GM18867 (cell line): ENCODE results near the gene GEMIN4.

Source experiments
- ATAC-seq: cut with Tn5 transposase; IDR thresholded peaks from one replicate; pipeline ENCODE4 v1.9.1; 2021; ENCODE audit warnings: mild to moderate bottlenecking, moderate library complexity; ENCODE audit not compliant: unreplicated experiment

Gene GEMIN4

GRCh38 chr17:744937-745336, 7.1 kb downstream of the GEMIN4 start:
- no peak for ATAC-seq

GRCh38 chr17:743139-743538, 8.9 kb downstream of the GEMIN4 start:
- ATAC-seq, result no peak

GRCh38 chr17:742147-742793, 9.8 kb downstream of the GEMIN4 start:
- no peak for ATAC-seq

GRCh38 chr17:740240-741017, 11.6 kb downstream of the GEMIN4 start:
- ATAC-seq, result peak; percentile 76

- no peak for ATAC-seq
These were observed 14.4 kb downstream of the GEMIN4 start for GRCh38 chr17:737561-738113.

- no peak for ATAC-seq
These were observed 18.3 kb downstream of the GEMIN4 start for GRCh38 chr17:733743-734142.

- ATAC-seq, result peak; percentile 32
These were observed 19.0 kb downstream of the GEMIN4 start for GRCh38 chr17:732902-733720.

GRCh38 chr17:732067-732901, 19.8 kb downstream of the GEMIN4 start, which contains the start of gene TLCD3A:
TSS of gene TLCD3A (plus strand) at chr17:732596. CDS start at chr17:732648, 52 bp downstream.
- peak; percentile 57 for ATAC-seq

- ATAC-seq, result no peak
These were observed 20.4 kb downstream of the GEMIN4 start for GRCh38 chr17:731644-732066.

- ATAC-seq, result no peak
These were observed 23.2 kb downstream of the GEMIN4 start for GRCh38 chr17:728911-729310.

- no peak for ATAC-seq
These were observed 25.7 kb downstream of the GEMIN4 start for GRCh38 chr17:726271-726919.

- ATAC-seq, result no peak
These were observed 26.3 kb downstream of the GEMIN4 start for GRCh38 chr17:725746-726145.

GRCh38 chr17:725084-725483, 27.0 kb downstream of the GEMIN4 start:
- ATAC-seq, result no peak

GRCh38 chr17:721540-721937, 30.5 kb downstream of the GEMIN4 start:
- no peak for ATAC-seq

GRCh38 chr17:720706-721539, 31.1 kb downstream of the GEMIN4 start:
- no peak for ATAC-seq

- ATAC-seq, result no peak
These were observed 34.0 kb downstream of the GEMIN4 start for GRCh38 chr17:718075-718474.

GRCh38 chr17:708132-708531, 43.9 kb downstream of the GEMIN4 start:
- ATAC-seq, result no peak

- ATAC-seq, result no peak
These were observed 46.2 kb downstream of the GEMIN4 start for GRCh38 chr17:705863-706262.

- no peak for ATAC-seq
These were observed 47.1 kb downstream of the GEMIN4 start for GRCh38 chr17:705011-705410.
